ENCODE data around the gene SPCS2. TPM values are rescaled to one million over a fixed set of nuclear protein-coding genes. Genes with fewer than 3 reads are reported as not detected.

Gene SPCS2
- total and polyA plus RNA-seq, 2 donors = 29.3 to 187 TPM

DNA sequence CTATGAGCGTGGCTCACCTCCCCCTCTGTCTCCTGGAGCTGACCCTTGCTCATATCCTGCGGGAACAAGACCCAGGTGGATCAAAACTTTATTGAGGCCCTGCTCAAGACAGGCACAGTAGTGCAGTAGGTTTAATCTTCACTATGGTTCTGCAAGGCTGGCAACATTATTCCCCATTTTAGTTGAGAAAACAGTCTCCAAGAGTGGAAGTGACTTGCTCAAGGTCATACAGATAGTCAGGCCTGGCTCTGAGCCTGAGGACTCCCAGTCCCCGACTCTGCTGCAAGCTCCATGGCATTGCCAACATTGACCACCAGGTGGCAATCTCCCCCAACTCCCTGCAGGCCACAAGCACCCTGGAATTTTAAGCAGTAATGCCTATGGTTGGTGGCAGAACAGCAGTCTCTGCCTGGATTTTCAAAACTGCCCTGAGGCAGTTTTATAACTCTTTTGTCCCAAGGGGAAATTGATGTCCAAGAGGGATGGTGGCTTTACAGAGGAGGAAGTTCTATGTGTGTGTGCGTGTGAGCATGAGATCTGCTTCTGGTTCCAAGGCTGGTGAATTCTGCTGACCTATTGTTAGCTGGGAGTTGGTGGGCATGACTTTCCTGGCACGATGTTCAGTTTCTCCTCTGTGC, 73.8 kb downstream of the SPCS2 start:
- no peak overlapping the region for H3K4me3 ChIP-seq (ENCODE audit: low read length in 2 of 2)
- H3K4me1 ChIP-seq (ENCODE audit: control insufficient read depth in 2 of 2, insufficient read depth in 2 of 2, low read length in 2 of 2) = no peaks in the 10 kb centered on the region
- no peaks in the 10 kb centered on the region for H3K9me3 ChIP-seq (ENCODE audit: control insufficient read depth in 2 of 2, insufficient read depth in 1 of 2, low read length in 1 of 2)
- no peaks in the 10 kb centered on the region for H3K27me3 ChIP-seq (ENCODE audit: control insufficient read depth in 2 of 2, insufficient read depth in 1 of 2, low read length in 1 of 2)
- no peak overlapping the region for H3K27ac ChIP-seq (ENCODE audit: low read depth in 1 of 2, low read length in 1 of 2)
- H3K36me3 ChIP-seq (ENCODE audit: control insufficient read depth in 2 of 2, insufficient read depth in 2 of 2, low read length in 1 of 2) = no peaks in the 10 kb centered on the region
- WGBS = 70% methylated on average over 5 of the region's 5 CpGs
- peak; percentile 37 to 82 (median 56) for DNase-seq (ENCODE audit: low read depth in 6 of 9, low spot score in 9 of 9)

DNA sequence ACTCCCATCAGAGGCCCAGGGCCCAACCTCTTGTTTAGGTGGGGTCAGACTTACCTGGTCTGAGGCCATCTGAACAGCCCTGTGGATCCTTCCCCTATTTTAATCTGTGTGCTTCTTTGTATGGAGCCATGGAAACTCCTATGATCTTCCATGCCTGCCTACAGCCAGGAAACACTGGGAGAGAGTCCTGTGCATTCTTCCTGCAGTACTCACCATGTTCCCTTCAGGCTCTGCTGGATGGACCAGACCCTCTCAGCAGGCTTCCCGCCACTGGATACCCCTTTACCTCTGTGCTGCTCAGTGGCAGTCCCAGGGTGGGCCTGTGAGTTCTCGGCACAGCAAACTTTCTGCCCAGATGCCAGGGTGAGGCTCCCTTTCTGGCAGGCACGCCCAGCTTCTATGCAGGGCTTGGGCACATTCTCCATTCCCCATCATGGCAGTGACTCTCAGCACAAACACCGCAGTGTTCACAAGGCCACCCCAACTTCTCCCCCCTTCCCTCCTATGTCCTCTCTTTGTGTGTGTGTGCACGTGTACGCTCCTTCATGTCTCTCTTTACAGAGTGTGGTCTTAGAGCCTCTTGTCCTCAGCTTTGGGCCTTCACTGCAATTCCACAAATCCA, 74.5 kb downstream of the SPCS2 start:
- 96% methylated on average over 6 of the region's 6 CpGs for WGBS
- H3K27ac ChIP-seq (ENCODE audit: low read depth in 1 of 2, low read length in 1 of 2) = no peak overlapping the region
- no peak overlapping the region for H3K4me3 ChIP-seq (ENCODE audit: low read length in 2 of 2)
- no peaks in the 10 kb centered on the region for H3K9me3 ChIP-seq (ENCODE audit: control insufficient read depth in 2 of 2, insufficient read depth in 1 of 2, low read length in 1 of 2)
- no peaks in the 10 kb centered on the region for H3K36me3 ChIP-seq (ENCODE audit: control insufficient read depth in 2 of 2, insufficient read depth in 2 of 2, low read length in 1 of 2)
- no peaks in the 10 kb centered on the region for H3K4me1 ChIP-seq (ENCODE audit: control insufficient read depth in 2 of 2, insufficient read depth in 2 of 2, low read length in 2 of 2)
- no peaks in the 10 kb centered on the region for H3K27me3 ChIP-seq (ENCODE audit: control insufficient read depth in 2 of 2, insufficient read depth in 1 of 2, low read length in 1 of 2)
- DNase-seq (ENCODE audit: low read depth in 6 of 9, low spot score in 9 of 9) = no peak

DNA sequence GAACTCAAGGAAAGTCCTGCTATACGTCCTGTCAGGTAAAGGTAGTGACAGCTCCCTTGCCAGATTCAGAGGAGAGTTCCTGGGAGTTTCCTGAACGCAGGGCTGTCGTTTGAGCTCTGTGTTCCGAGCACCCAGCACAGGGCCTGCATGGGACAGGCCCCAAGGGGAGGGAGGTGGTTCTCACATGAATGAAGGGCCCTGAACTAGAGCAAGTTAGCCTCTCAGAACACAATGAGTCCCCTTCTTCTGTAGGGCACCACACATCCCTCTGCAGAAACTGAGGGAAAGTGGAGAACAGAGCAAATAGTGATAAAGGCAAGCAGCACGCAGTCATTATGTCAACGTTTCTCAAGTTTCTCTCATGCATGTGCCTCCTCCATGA, 75.0 kb downstream of the SPCS2 start:
- no peak for DNase-seq (ENCODE audit: low read depth in 6 of 9, low spot score in 9 of 9)
- Histone ChIP-seq H3K27ac (ENCODE audit: low read depth in 1 of 2, low read length in 1 of 2) (no peak overlapping the region), H3K27me3 (ENCODE audit: control insufficient read depth in 2 of 2, insufficient read depth in 1 of 2, low read length in 1 of 2) (no peaks in the 10 kb centered on the region), H3K36me3 (ENCODE audit: control insufficient read depth in 2 of 2, insufficient read depth in 2 of 2, low read length in 1 of 2) (no peaks in the 10 kb centered on the region), H3K9me3 (ENCODE audit: control insufficient read depth in 2 of 2, insufficient read depth in 1 of 2, low read length in 1 of 2) (no peaks in the 10 kb centered on the region), H3K4me1 (ENCODE audit: control insufficient read depth in 2 of 2, insufficient read depth in 2 of 2, low read length in 2 of 2) (no peaks in the 10 kb centered on the region), H3K4me3 (ENCODE audit: low read length in 2 of 2) (no peak overlapping the region)
- 88% methylated on average over 6 of the region's 6 CpGs for WGBS

DNA sequence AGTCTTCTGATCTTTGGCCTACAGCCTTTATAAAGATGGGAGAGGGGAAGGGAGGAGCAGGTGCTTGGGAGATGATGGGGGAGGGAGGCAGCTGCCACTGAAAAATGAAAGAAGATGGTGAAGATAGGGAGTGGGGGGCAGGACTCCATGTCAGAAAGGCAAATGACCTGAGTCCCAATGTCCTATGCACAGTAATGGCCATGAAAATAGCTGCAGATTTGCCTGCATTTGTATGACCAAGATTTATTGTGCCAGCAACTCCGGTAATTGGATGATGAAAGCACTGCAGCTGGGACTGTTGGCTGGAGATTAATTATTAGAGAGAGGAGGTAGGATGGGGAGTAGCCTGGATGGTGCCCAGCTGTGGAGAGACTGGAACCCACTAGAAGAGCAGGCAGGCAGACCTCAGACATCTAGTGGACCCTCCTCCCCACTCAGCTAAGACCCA, 75.7 kb downstream of the SPCS2 start:
- no peak for DNase-seq (ENCODE audit: low read depth in 6 of 9, low spot score in 9 of 9)
- Histone ChIP-seq H3K4me3 (ENCODE audit: low read length in 2 of 2) (no peak overlapping the region), H3K27ac (ENCODE audit: low read depth in 1 of 2, low read length in 1 of 2) (no peak overlapping the region), H3K36me3 (ENCODE audit: control insufficient read depth in 2 of 2, insufficient read depth in 2 of 2, low read length in 1 of 2) (no peaks in the 10 kb centered on the region), H3K27me3 (ENCODE audit: control insufficient read depth in 2 of 2, insufficient read depth in 1 of 2, low read length in 1 of 2) (no peaks in the 10 kb centered on the region), H3K9me3 (ENCODE audit: control insufficient read depth in 2 of 2, insufficient read depth in 1 of 2, low read length in 1 of 2) (no peaks in the 10 kb centered on the region), H3K4me1 (ENCODE audit: control insufficient read depth in 2 of 2, insufficient read depth in 2 of 2, low read length in 2 of 2) (no peaks in the 10 kb centered on the region)
- WGBS = 94% methylated on average over 1 of the region's 1 CpG

DNA sequence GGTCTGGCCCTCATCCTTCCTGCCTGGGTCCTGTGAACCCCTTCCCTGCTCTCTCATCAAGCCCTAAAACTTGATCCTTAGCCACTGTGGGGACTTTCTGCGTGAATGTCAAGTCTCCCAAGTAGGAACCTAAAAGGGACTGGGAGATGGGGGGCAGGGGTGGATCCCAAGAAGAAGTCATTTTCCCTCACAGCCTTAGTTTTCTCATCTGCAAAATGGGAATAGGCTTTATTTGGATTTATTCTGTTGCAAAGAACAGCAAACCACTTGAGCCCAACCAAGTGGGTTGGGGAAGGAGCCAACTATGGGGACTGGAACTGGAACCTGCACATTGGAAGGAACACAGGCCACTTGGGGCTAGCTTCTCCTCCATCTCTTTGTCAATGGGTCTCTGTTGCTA, 76.5 kb downstream of the SPCS2 start:
- Histone ChIP-seq H3K27me3 (ENCODE audit: control insufficient read depth in 2 of 2, insufficient read depth in 1 of 2, low read length in 1 of 2) (no peaks in the 10 kb centered on the region), H3K27ac (ENCODE audit: low read depth in 1 of 2, low read length in 1 of 2) (no peak overlapping the region), H3K4me3 (ENCODE audit: low read length in 2 of 2) (no peak overlapping the region), H3K36me3 (ENCODE audit: control insufficient read depth in 2 of 2, insufficient read depth in 2 of 2, low read length in 1 of 2) (no peaks in the 10 kb centered on the region), H3K4me1 (ENCODE audit: control insufficient read depth in 2 of 2, insufficient read depth in 2 of 2, low read length in 2 of 2) (no peaks in the 10 kb centered on the region), H3K9me3 (ENCODE audit: control insufficient read depth in 2 of 2, insufficient read depth in 1 of 2, low read length in 1 of 2) (no peaks in the 10 kb centered on the region)
- DNase-seq (ENCODE audit: low read depth in 6 of 9, low spot score in 9 of 9) = no peak
- WGBS = 98% methylated on average over 1 of the region's 1 CpG

DNA sequence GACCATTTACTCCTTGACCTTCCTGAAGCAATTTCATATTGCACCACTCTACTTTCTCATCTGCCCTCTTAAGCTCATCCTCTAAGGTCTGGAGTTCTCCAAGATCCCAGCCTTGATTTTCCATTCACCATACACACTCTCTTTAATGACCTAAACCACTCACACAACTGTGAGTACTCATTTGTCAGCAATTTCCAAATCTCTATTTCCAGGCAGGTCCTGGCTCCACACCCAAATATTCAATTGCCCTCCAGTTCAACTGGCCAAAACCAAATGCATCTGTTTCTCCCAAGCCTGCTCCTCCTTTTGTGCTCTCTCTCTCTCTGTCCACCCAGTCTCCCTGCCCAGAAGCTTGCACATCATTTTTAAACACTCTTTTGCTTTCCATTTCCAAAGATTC, 79.3 kb downstream of the SPCS2 start:
- H3K36me3 ChIP-seq (ENCODE audit: control insufficient read depth in 2 of 2, insufficient read depth in 2 of 2, low read length in 1 of 2) = no peaks in the 10 kb centered on the region
- H3K9me3 ChIP-seq (ENCODE audit: control insufficient read depth in 2 of 2, insufficient read depth in 1 of 2, low read length in 1 of 2) = no peaks in the 10 kb centered on the region
- no peak overlapping the region for H3K4me3 ChIP-seq (ENCODE audit: low read length in 2 of 2)
- no peaks in the 10 kb centered on the region for H3K27me3 ChIP-seq (ENCODE audit: control insufficient read depth in 2 of 2, insufficient read depth in 1 of 2, low read length in 1 of 2)
- no peaks in the 10 kb centered on the region for H3K4me1 ChIP-seq (ENCODE audit: control insufficient read depth in 2 of 2, insufficient read depth in 2 of 2, low read length in 2 of 2)
- H3K27ac ChIP-seq (ENCODE audit: low read depth in 1 of 2, low read length in 1 of 2) = no peak overlapping the region
- DNase-seq (ENCODE audit: low read depth in 6 of 9, low spot score in 9 of 9) = no peak

Other genes with a start within 250 kb of the SPCS2 start
- not detected for gene CHRDL2, start 217.8 kb upstream of the SPCS2 start, total RNA-seq
- gene CHRDL2, start 217.8 kb upstream of the SPCS2 start, polyA plus RNA-seq = 0.30 TPM
- 13.0 TPM for gene RNF169, start 200.4 kb upstream of the SPCS2 start, total RNA-seq
- gene RNF169, start 200.4 kb upstream of the SPCS2 start, polyA plus RNA-seq = 5.5 TPM
- gene XRRA1, start 175 bp upstream of the SPCS2 start, total RNA-seq = 3.8 TPM
- 5.2 TPM for gene XRRA1, start 175 bp upstream of the SPCS2 start, polyA plus RNA-seq
- 14.4 TPM for gene NEU3, start 39.7 kb downstream of the SPCS2 start, total RNA-seq
- 9.3 TPM for gene NEU3, start 39.7 kb downstream of the SPCS2 start, polyA plus RNA-seq
- gene OR2AT4, start 147.6 kb downstream of the SPCS2 start, total RNA-seq = not detected
- gene OR2AT4, start 147.6 kb downstream of the SPCS2 start, polyA plus RNA-seq = under 0.01 TPM
- 13.0 TPM for gene SLCO2B1, start 201.8 kb downstream of the SPCS2 start, total RNA-seq
- 14.4 TPM for gene SLCO2B1, start 201.8 kb downstream of the SPCS2 start, polyA plus RNA-seq